Type B pancreatic cell (in vitro differentiated cells): ENCODE results near the gene GFRA1. TPM values are rescaled to one million over a fixed set of nuclear protein-coding genes. Genes with fewer than 3 reads are reported as not detected.
A peak's percentile ranks its signal among the peaks of the same experiment; 100 is the strongest.

Experiments
- DNase-seq: peaks from one replicate; pipeline ENCODE4 v3.0.0; 2021; ENCODE audit warnings: mixed read lengths; ENCODE audit not compliant: unreplicated experiment; ENCODE audit errors: extremely low spot score
- H3K27ac Mint-ChIP-seq: 2 replicates; pipeline ENCODE4 v1.8.0; 2021; ENCODE audit warnings: mild to moderate bottlenecking, mixed read lengths
- H3K27me3 Mint-ChIP-seq: 2 replicates; pipeline ENCODE4 v1.8.0; 2021; ENCODE audit warnings: mixed read lengths
- H3K36me3 Mint-ChIP-seq: 2 replicates; pipeline ENCODE4 v1.8.0; 2021; ENCODE audit warnings: mixed read lengths
- H3K4me1 Mint-ChIP-seq: one replicate; pipeline ENCODE4 v1.8.0; 2021; ENCODE audit warnings: mixed read lengths; ENCODE audit not compliant: unreplicated experiment
- H3K4me3 Mint-ChIP-seq: 2 replicates; pipeline ENCODE4 v1.8.0; 2021; ENCODE audit warnings: mild to moderate bottlenecking, mixed read lengths
- H3K9me3 Mint-ChIP-seq: 2 replicates; pipeline ENCODE4 v1.8.0; 2021; ENCODE audit warnings: mixed read lengths
- CTCF ChIP-seq: fragments of 200-600 bp; sonication (generic); conservative IDR thresholded peaks from 2 replicates; pipeline ENCODE4 v1.5.0; 2021; ENCODE audit warnings: antibody characterized with exemption, mild to moderate bottlenecking
- total RNA-seq: library from RNA; stranded (reverse); gene quantifications from 2 replicates; pipeline ENCODE4 v1.2.1, GENCODE V29; 2021; ENCODE audit warnings: low replicate concordance

Gene GFRA1
- total RNA-seq, 1 donor from 2014 or later: 45.6 TPM

GRCh38 chr10:116026725-116027124, 246.3 kb downstream of the GFRA1 start:
- peaks cover 4% of the 10 kb centered on the region for H3K36me3 Mint-ChIP-seq
- peaks cover 4% of the 10 kb centered on the region for H3K27me3 Mint-ChIP-seq
- H3K4me1 Mint-ChIP-seq: peaks cover 18% of the 10 kb centered on the region
- no peak overlapping the region for H3K27ac Mint-ChIP-seq
- no peak for TF ChIP-seq CTCF
- no peaks in the 10 kb centered on the region for H3K9me3 Mint-ChIP-seq
- no peak overlapping the region for H3K4me3 Mint-ChIP-seq
- DNase-seq: no peak

- TF ChIP-seq CTCF: peak; percentile 35
- peaks cover 4% of the 10 kb centered on the region for H3K27me3 Mint-ChIP-seq
- H3K4me1 Mint-ChIP-seq: peaks cover 18% of the 10 kb centered on the region
- no peaks in the 10 kb centered on the region for H3K9me3 Mint-ChIP-seq
- DNase-seq: no peak
- no peak overlapping the region for H3K4me3 Mint-ChIP-seq
- peaks cover 4% of the 10 kb centered on the region for H3K36me3 Mint-ChIP-seq
- H3K27ac Mint-ChIP-seq: no peak overlapping the region
These were observed 246.7 kb downstream of the GFRA1 start for GRCh38 chr10:116026315-116026714.

GRCh38 chr10:116024271-116024878, 248.6 kb downstream of the GFRA1 start:
- Mint-ChIP-seq H3K27ac (no peak overlapping the region), H3K36me3 (peaks cover 4% of the 10 kb centered on the region)
- TF ChIP-seq CTCF: no peak

GRCh38 chr10:116017405-116017804, 255.6 kb downstream of the GFRA1 start:
- H3K27ac Mint-ChIP-seq: no peak overlapping the region
- no peak for TF ChIP-seq CTCF
- H3K9me3 Mint-ChIP-seq: peaks cover 7% of the 10 kb centered on the region
- H3K4me1 Mint-ChIP-seq: peaks cover 36% of the 10 kb centered on the region
- H3K27me3 Mint-ChIP-seq: peaks cover 9% of the 10 kb centered on the region
- no peak for DNase-seq
- no peak overlapping the region for H3K4me3 Mint-ChIP-seq
- H3K36me3 Mint-ChIP-seq: no peaks in the 10 kb centered on the region

More at GRCh38 chr10:116024271-116024878, 248.6 kb downstream of the GFRA1 start:
- DNase-seq: no peak
- no peak overlapping the region for H3K4me3 Mint-ChIP-seq
- peaks cover 18% of the 10 kb centered on the region for H3K4me1 Mint-ChIP-seq
- H3K9me3 Mint-ChIP-seq: peaks cover 7% of the 10 kb centered on the region
- peaks cover 4% of the 10 kb centered on the region for H3K27me3 Mint-ChIP-seq

GRCh38 chr10:116015583-116016333, 257.2 kb downstream of the GFRA1 start:
- Mint-ChIP-seq H3K27ac (no peak overlapping the region), H3K4me1 (peaks cover 36% of the 10 kb centered on the region), H3K4me3 (no peak overlapping the region), H3K9me3 (peaks cover 5% of the 10 kb centered on the region), H3K27me3 (peaks cover 9% of the 10 kb centered on the region), H3K36me3 (no peaks in the 10 kb centered on the region)
- TF ChIP-seq CTCF: no peak
- DNase-seq: no peak
